BJ (cell line): ENCODE results near the gene DDHD1. TPM values are rescaled to one million over a fixed set of nuclear protein-coding genes. Genes with fewer than 3 reads are reported as not detected.

ENCODE experiments used
- CTCF ChIA-PET: fragments of 350-600 bp; formaldehyde crosslinking; extraction: SDS; loops from one replicate; lab custom pipeline; 2021; ENCODE audit warnings: antibody characterized with exemption, inconsistent platforms; lab: Yijun Ruan, JAX
- POLR2A ChIA-PET: fragments of 300-600 bp; sonication (Branson Sonifier 250); formaldehyde crosslinking; extraction: SDS; loops from one replicate; lab custom pipeline; 2021; ENCODE audit warnings: antibody characterized with exemption; lab: Charles Lee
- DNase-seq: peaks from one replicate; pipeline ENCODE4 v3.0.0-alpha.2; 2011; ENCODE audit warnings: low read depth
- H3K27me3 ChIP-seq: 2 replicates; pipeline ENCODE4 v1.6.0; 2011; ENCODE audit warnings: low read length; ENCODE audit not compliant: control insufficient read depth, insufficient read depth
- H3K36me3 ChIP-seq: 2 replicates; pipeline ENCODE4 v1.5.1; 2011; ENCODE audit warnings: low read length; ENCODE audit not compliant: control insufficient read depth, insufficient read depth
- H3K4me3 ChIP-seq: 2 replicates; pipeline ENCODE4 v1.5.1; 2011; ENCODE audit warnings: low read depth, mild to moderate bottlenecking, control low read depth, low read length
- CTCF ChIP-seq: IDR thresholded peaks from 2 replicates; pipeline ENCODE4 v1.5.1; 2011; ENCODE audit warnings: low read depth, mild to moderate bottlenecking, control low read depth, inconsistent platforms, low read length, moderate library complexity; ENCODE audit not compliant: insufficient read depth
- polyA minus RNA-seq: library from RNA; depleted of rRNA, polyadenylated mRNA; stranded (reverse); fragments of >200 nt; gene quantifications from 2 replicates; pipeline ENCODE4 v1.2.3, GENCODE V29; 2011; rRNA and poly(A)+ RNA removed
- polyA plus RNA-seq: library from polyadenylated mRNA; depleted of rRNA; stranded (reverse); fragments of >200 nt; gene quantifications from 2 replicates; pipeline ENCODE4 v1.2.3, GENCODE V29; 2011; rRNA removed

The DDHD1 gene
- polyA plus RNA-seq (4.1 and 7.6 TPM in 2 replicates), polyA minus RNA-seq (7.5 and 12.2 TPM in 2 replicates)

- ChIA-PET CTCF (interaction anchor here (1.0 to 2.3 kb wide), 8 partner anchors 13 to 339 kb away, joined by 3 to 8 read pairs (median 4); no protein-coding TSS in a partner anchor), POLR2A (interaction anchor here (0.6 kb wide), 2 partner anchors 173 to 203 kb away, joined by 3 to 9 read pairs; no protein-coding TSS in a partner anchor)
- no peak for TF ChIP-seq CTCF
- peak within 1 kb of the TSS; percentile 81 for H3K4me3 ChIP-seq
- H3K36me3 ChIP-seq = no peaks in the 10 kb centered on the region
- no peak for DNase-seq
- no peaks in the 10 kb centered on the region for H3K27me3 ChIP-seq
Observed at GRCh38 chr14:53152887-53153701, at the start of gene DDHD1. TSS of gene DDHD1 (minus strand) at chr14:53153323. CDS start at chr14:53153098, 225 bp downstream.

- no peak for DNase-seq
- no peak overlapping the region for H3K4me3 ChIP-seq
- no peaks in the 10 kb centered on the region for H3K36me3 ChIP-seq
- CTCF ChIA-PET = no interaction called here
- H3K27me3 ChIP-seq = peaks cover 1% of the 10 kb centered on the region
- TF ChIP-seq CTCF = no peak
- POLR2A ChIA-PET = no interaction called here
Observed at GRCh38 chr14:53195949-53196348, 42.8 kb upstream of the DDHD1 start.

DNA sequence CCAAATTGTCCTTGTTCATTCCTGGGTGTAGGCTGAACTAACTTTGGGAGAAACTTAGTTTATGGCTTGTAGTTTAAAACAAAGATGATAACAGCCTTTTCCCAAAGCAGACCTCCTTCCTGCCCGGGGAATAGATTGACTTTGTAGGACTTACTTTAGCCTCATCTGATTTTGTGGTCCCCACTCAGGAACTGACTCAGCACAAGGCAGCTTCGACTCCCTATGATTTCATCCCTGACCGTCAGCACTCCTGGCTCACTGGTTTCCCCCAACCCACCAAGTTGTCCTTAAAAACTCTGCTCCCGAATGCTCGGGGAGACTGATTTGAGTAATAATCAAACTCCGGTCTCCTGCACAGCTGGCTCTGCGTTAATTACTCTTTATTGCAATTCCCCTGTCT lies 40.1 kb upstream of the DDHD1 start:
- no peak overlapping the region for H3K4me3 ChIP-seq
- POLR2A ChIA-PET = no interaction called here
- TF ChIP-seq CTCF = no peak
- peaks cover 1% of the 10 kb centered on the region; the same call in 1 of the 2 replicates for H3K27me3 ChIP-seq
- no peak for DNase-seq
- no peaks in the 10 kb centered on the region for H3K36me3 ChIP-seq
- CTCF ChIA-PET = no interaction called here

DNA sequence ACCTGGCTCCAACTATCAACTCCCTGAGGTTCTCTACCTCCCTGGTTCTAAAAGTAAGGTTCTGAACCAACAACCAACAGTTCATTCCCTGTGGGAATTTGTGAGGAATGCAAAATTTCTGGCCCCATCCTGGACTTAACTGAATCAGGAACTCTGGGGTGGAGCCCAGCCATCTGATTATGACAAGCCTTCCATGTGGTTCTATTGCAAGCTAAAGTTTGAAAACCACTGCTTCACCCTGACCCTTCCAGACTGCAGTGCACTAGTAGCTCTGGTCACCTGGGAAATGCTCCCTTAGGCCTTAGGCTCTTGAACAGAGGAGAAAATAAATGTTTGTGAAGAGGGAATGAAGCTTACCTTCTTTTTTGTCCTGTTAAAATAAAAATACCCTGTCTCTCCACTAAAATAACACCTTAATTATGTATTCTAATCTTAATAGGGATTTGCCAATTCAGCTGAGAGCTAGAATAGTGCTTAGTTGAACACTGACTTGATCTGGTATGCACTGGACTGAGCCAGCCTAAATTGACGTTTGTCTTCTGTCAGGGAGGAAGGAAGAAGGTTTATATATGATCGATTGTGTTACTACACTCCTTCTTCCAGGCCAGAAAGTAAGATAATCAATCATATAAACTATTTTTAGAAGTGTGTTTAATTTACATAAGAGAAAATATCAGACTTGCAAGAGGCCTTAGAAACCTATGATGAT lies 39.1 kb upstream of the DDHD1 start:
- Histone ChIP-seq H3K36me3 (no peaks in the 10 kb centered on the region), H3K4me3 (no peak overlapping the region), H3K27me3 (no peaks in the 10 kb centered on the region; the same call in 1 of the 2 replicates)
- TF ChIP-seq CTCF = no peak
- DNase-seq = no peak
- ChIA-PET POLR2A (no interaction called here), CTCF (no interaction called here)

DNA sequence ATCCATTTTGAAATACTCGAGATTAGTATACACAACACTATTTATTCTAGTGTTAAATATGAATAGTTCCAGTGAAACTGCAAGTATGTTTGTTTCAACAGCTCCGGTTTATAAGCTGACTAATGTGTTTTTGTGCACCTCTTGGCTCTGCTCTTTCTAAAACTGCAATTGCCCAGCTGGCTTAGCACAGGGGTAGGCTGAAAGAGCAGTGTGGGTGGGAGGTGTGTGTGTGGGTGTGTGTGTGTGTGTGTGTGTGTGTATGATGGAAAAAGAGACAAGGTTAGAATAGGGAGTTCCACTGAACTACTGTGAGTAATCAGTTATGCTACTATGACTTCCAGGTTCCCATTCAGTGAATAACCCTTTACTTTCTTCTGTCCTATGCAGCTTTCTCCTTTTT lies 37.8 kb upstream of the DDHD1 start:
- Histone ChIP-seq H3K4me3 (no peak overlapping the region), H3K36me3 (no peaks in the 10 kb centered on the region), H3K27me3 (no peaks in the 10 kb centered on the region; the same call in 1 of the 2 replicates)
- POLR2A ChIA-PET = no interaction called here
- no peak for DNase-seq
- CTCF ChIA-PET = no interaction called here
- no peak for TF ChIP-seq CTCF
